ENCODE data around the gene DMAP1.
"Not testable (repeated sequence)": the region's sequence is repeated elsewhere in the genome, so short reads cannot be mapped to it uniquely, and the experiment has no call there.

Gene DMAP1, protein sequence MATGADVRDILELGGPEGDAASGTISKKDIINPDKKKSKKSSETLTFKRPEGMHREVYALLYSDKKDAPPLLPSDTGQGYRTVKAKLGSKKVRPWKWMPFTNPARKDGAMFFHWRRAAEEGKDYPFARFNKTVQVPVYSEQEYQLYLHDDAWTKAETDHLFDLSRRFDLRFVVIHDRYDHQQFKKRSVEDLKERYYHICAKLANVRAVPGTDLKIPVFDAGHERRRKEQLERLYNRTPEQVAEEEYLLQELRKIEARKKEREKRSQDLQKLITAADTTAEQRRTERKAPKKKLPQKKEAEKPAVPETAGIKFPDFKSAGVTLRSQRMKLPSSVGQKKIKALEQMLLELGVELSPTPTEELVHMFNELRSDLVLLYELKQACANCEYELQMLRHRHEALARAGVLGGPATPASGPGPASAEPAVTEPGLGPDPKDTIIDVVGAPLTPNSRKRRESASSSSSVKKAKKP

DNA sequence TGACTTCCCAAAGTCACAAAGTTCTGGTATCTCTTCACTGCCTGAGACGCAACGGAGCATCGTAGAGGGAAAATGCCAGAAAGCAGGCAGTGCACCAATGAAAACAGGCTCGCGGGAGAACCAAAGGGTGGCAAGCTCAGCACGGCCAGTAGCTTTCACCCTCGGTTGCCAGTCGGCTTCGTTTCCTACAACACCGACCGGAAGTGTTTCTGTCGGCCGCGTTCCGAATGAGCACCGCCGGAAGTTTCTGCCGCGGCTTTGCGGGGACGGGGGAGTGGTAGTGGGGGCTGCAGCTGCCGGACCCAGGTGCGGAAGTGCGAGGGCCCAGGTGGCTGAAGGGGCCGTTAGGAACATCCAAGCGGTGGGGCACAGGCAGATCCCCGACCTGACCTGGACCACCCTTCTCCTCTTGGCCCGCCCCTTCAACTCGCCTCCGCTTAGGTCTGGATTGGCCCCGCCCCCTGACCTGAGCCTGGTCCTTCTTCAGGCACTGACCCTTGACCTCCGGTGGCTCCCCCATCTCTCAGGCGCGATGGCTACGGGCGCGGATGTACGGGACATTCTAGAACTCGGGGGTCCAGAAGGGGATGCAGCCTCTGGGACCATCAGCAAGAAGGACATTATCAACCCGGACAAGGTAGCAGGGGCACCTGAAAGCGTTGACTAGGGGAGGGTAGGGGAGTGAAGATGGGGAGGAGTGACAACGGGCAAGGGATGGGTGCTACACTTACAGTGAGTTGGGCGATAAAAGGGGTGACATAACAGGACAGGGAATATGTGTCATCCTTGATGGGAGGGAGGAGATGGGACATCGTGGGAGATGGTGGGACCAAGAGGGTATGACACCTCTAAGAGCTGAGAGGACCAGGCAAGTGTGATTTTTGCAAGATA is at the start of gene DMAP1:
Gene DMAP1 (plus strand): TSS at position 250 of the 891 bp plus-strand sequence. CDS start 283 bp downstream, at position 533.
- DNase-seq = peak; percentile 83

GRCh38 chr1:44168520-44169098 is 44.7 kb upstream of the DMAP1 start:
- DNase-seq = no peak

GRCh38 chr1:44170281-44170823 is 42.9 kb upstream of the DMAP1 start:
- no peak for DNase-seq

GRCh38 chr1:44174630-44175029 is 38.6 kb upstream of the DMAP1 start:
- no peak for DNase-seq

DNA sequence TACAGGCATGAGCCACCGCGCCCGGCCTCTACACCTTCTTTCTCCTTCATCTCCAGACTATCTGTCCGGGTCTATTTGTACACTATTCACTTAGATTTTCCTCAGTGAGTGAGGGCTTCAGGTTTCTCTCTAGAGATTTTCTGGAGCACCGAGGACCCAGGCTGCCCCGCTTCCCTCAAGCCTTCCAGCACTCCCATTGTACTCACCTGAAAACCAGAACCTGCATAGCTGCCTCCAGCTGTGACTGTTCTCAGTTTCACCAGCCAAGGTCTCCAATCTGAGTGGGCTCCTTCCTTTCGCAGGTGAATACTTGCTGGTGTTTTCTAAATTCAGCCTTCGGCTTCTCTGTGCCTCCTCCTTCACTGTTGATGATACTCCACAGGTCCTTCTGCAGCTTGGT is 12.9 kb upstream of the DMAP1 start:
- no peak for DNase-seq

GRCh38 chr1:44206545-44206944 is 6.7 kb upstream of the DMAP1 start:
- DNase-seq = not testable (repeated sequence)

GRCh38 chr1:44208226-44208625 is 5.0 kb upstream of the DMAP1 start:
- DNase-seq = no peak

DNA sequence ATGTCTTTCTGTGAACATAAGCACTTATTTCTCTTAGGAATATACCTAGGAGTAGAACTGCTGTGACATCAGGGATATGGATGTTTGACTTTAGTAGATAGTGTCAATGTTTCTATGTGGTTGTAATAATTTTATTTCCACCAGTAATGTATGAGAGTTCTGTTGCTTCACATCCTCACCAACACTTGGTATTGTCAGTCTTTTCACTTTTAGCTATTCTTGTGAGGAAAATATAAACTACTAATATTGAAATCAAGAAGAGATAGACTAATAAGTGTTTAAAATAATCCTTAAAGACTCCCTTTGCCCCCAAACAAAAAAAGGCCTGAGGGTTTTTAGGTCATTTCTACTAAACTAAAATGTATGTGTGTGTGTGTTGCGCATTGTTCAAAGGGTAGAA is 2.7 kb upstream of the DMAP1 start:
- no peak for DNase-seq

GRCh38 chr1:44212355-44213221 is 683 bp upstream of the DMAP1 start:
- DNase-seq = no peak

DNA sequence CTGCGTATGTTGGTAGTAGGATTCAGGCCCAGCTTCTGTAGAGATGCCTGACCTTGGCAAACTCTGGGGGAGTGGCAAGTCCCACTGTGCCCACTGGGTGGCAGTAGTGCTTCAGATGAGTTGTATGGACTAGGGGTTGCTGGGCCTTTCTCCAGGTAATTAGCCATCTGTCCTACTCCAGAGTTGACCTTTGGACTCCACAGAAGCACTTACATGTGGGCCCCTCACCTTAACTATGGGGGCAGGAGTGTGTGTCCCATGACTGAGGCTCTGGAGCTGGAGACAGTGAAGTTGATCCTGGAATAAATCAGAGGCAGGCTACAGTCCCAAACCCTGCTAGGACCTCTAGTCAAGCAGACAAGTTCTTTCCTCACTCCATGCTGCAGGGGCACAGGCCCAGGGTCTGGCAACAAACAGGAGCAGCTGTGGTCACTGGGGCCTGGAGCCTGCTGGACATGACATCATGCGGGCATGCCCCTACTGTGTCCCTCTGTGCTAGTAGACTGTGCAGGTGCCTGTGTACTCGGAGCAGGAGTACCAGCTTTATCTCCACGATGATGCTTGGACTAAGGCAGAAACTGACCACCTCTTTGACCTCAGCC is 4.6 kb downstream of the DMAP1 start:
- peak; percentile 75 for DNase-seq

- no peak for DNase-seq
Measured at GRCh38 chr1:44218503-44219300, 5.4 kb downstream of the DMAP1 start.

DNA sequence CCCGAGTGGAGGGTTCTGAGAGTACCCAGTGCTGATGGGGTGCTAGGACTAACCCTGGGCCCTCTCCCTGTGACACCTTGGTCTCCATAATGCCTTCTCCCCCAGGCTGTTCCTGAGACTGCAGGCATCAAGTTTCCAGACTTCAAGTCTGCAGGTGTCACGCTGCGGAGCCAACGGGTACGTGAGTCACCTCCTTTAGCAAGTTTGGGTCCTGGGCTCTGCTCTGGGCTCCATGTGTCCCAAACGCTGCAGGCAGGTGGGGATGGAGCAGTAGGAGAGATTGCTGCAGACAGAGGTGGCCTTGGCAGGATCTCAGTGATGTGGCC is 6.0 kb downstream of the DMAP1 start:
- no peak for DNase-seq

DNA sequence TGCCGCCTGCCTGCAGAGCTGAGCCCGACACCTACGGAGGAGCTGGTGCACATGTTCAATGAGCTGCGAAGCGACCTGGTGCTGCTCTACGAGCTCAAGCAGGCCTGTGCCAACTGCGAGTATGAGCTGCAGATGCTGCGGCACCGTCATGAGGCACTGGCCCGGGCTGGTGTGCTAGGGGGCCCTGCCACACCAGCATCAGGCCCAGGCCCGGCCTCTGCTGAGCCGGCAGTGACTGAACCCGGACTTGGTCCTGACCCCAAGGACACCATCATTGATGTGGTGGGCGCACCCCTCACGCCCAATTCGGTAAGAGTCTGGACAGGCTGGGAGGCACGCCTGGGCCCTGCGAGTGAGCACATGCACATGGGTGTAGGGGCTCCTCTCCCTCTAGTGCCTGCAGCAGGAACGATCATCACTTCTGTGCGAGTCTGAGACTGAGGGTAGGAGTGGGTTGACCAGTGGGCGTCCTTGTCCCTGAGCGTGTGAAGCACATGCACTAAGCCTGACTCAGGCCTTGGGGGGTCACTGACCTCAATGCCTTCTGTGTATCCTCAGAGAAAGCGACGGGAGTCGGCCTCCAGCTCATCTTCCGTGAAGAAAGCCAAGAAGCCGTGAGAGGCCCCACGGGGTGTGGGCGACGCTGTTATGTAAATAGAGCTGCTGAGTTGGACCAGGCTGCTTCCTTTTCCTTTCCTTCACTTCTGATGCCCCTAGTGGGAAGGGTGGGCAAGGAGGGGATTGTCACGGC is 6.9 kb downstream of the DMAP1 start:
- no peak for DNase-seq

DNA sequence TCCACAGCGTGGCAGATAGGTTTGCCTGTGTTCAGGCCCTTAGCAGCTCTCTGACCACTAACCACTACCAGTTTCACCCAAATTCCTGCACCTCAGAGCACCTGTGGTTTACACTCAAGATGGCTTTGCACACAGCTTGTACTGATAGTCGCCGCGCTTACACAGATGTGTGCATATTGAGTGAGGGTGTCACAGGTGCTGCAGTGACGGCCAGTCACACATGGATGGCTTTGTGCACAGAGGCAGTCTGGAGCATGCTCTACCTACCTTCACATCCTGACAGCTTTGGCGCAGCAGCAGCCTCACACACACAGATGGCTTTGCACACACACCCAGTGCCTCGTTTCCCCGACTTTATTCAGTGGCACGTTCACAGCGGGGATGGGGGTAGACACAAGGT is 7.5 kb downstream of the DMAP1 start:
- DNase-seq = no peak

DNA sequence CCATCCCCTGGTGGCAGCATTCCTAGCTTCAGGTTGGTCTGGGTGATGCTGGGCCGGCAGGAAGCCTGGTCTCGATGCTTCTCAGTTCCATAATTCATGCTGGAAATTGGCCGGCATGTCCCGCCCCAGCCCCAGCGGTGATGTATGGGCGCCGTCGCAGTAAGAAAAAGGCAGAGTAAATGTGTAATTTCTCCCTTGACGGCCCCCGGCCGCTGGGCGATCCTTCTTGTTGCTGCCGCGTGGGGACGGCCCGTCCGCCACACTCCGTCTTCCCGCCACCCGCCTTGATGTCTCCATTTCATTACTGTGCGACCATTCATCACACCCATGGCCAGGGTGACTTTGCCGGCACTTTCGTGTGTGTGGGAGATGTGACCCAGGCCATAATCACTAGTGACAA is 8.5 kb downstream of the DMAP1 start:
- DNase-seq = no peak

DNA sequence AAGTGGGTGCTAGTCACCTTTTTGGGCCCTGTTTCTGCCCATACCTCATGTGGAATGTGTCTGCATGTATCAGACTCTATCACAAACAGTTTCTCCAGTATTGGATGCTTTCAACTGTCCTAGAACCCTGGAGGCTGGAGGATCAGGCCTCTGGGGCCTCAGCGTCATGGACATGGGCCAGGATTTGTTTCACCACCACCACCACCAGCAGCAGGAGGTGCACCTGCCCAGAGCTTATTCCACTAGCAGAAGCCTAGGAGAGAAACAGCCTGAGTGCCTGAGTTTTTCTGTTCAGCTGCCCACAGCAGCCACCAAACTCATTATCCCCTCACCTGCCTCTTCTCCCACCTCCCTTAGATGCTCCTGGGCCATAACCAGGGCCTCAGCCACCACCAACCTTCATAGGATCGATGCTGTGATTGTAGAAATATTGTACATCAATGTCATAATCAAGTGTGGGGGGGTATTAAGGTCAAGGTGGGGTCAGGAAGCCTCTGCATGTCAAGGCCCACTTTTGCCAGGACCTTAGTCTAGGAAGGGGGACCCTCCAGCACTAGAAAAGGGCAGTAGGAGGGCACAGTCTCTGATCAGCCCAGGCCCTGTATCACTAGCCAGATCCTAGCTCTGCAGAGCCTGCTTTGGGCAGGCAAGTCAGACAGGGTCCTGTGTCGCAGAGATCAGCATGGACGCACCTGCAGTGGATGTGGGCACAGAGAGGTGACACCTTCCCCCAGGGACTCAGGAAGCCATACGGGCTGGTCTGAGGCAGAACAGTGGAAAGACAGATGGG is 9.3 kb downstream of the DMAP1 start:
- DNase-seq = no peak

DNA sequence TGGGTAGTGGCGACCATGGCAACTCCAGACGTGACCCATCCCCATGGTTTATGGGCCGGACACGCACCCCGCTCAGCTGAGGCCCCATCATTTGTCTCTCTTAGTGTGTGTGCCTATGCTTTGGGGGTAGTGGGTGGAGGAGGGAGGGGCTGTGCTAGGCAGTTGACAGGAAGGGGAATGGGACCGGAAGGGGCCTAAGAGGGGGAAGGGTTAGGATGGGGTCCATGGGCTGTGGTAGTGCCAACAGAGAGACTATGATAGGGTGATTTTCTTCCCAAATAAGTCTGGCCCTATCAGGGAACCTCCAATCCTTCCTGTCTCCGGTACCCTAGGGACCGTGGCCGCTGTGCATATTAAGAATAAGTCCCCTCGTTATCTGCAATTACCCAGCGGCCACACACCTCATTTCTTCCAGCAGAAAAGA is 9.9 kb downstream of the DMAP1 start:
- DNase-seq = no peak

DNA sequence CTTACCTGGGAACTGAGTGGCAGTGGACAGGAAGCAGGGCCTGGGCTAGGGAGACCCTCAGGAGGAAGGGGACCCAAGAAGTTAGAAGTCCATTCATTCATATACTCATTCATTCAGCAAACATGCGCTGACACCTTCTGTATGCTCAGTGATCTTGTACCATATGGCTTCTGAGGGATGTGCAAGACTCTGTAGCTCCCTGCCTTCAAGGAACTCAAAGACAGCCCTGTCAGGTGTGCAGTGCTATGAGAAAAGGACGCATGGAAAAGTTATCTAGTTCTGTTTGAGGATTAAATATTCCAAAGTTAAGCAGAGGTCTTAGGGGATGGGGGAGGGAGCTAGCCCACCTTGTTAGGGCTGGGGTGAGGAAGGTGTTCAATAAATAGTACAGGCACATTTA is 12.5 kb downstream of the DMAP1 start:
- no peak for DNase-seq

DNA sequence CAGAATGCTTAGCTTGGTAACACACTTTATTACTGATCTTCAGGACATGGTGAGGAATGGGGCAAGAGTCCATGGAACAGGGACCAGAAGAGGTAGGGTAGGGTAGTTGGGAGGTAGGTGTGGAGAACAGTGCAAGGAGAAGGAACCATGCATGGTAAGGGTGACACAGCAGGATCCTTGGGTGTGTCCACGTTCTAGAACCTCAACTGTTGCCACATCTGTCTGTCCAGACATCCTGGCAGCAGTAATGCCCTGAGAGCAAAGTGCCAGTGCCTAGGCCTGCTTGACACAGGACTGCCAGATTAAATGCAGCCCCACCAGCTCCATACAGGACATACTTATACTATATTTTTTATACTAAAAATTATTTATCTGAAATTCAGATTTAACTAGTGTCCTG is 13.9 kb downstream of the DMAP1 start:
- no peak for DNase-seq
